AG09319 (cell line): ENCODE measurements around the gene TTC24.

Source experiments
- DNase-seq: peaks from one replicate; pipeline ENCODE4 v3.0.0-alpha.2; 2010; ENCODE audit warnings: low read depth; ENCODE audit errors: extremely low read depth
- CTCF ChIP-seq: IDR thresholded peaks from 2 replicates; pipeline ENCODE4 v1.5.1; 2011; ENCODE audit warnings: low read depth, mild to moderate bottlenecking, inconsistent platforms, low read length, moderate library complexity

Gene TTC24

GRCh38 chr1:156589546-156589945, 10.0 kb downstream of the TTC24 start:
- DNase-seq: no peak
- no peak for TF ChIP-seq CTCF

GRCh38 chr1:156590326-156591180, 11.0 kb downstream of the TTC24 start:
- no peak for DNase-seq
- TF ChIP-seq CTCF: no peak

- no peak for TF ChIP-seq CTCF
- DNase-seq: no peak
These were observed 11.6 kb downstream of the TTC24 start for GRCh38 chr1:156591181-156591431.

DNA sequence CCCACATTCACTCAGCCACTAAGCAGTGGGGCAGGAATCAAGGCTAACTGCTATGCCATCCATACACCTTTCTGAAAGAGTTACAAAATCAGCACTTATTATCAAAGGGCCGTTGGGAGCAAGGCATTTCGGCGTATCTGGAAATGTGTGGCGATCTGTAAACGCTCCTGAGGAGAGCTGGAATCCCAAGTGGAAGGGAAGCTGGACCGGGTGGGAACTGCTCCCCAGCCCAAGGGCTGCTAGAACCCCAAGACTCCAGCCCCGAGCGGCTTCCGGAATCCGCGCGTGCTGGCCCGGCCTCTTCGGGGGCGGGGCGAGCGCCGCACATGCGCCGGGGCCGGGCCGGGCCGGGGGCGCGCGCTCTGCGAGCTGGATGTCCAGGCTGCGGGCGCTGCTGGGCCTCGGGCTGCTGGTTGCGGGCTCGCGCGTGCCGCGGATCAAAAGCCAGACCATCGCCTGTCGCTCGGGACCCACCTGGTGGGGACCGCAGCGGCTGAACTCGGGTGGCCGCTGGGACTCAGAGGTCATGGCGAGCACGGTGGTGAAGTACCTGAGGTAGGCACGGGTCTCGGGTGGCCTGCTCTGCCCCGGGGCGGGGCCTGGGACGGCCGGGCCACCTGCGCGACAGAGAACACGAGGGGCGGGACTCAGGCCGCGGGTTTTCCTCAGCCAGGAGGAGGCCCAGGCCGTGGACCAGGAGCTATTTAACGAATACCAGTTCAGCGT, 12.1 kb downstream of the TTC24 start, which contains the start of gene NAXE:
Gene NAXE, plus strand, starts transcription at position 345 of the 726 bp plus-strand sequence. Its CDS starts 29 bp downstream, at position 374.
- TF ChIP-seq CTCF: no peak

DNA sequence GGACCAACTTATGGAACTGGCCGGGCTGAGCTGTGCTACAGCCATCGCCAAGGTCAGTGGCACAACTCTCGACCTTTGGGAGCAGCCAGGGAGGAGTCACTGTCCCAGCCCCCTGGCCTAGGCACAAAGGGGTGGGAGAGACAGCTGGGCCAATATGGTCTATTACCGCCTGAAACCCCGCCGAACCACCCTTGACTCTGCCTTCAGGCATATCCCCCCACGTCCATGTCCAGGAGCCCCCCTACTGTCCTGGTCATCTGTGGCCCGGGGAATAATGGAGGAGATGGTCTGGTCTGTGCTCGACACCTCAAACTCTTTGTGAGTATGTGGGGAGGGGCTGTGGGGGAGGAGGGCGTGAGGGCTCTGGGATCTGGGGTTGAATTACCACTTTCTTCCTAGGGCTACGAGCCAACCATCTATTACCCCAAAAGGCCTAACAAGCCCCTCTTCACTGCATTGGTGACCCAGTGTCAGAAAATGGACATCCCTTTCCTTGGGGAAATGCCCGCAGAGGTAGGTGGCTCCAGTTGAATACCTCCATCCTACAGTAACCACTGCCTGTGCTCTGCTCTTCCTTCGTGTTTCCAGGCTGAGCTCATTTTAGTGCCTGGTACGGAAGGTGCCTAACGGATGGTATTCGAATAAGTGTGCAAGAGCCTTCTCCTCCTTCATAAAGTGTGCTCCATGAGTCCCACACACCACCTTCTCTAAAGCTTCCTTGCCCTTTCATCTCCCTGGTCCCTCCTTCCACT, 12.8 kb downstream of the TTC24 start:
- DNase-seq: no peak
- no peak for TF ChIP-seq CTCF

More for the DNA sequence above, 12.1 kb downstream of the TTC24 start, which contains the start of gene NAXE:
- DNase-seq: no peak

DNA sequence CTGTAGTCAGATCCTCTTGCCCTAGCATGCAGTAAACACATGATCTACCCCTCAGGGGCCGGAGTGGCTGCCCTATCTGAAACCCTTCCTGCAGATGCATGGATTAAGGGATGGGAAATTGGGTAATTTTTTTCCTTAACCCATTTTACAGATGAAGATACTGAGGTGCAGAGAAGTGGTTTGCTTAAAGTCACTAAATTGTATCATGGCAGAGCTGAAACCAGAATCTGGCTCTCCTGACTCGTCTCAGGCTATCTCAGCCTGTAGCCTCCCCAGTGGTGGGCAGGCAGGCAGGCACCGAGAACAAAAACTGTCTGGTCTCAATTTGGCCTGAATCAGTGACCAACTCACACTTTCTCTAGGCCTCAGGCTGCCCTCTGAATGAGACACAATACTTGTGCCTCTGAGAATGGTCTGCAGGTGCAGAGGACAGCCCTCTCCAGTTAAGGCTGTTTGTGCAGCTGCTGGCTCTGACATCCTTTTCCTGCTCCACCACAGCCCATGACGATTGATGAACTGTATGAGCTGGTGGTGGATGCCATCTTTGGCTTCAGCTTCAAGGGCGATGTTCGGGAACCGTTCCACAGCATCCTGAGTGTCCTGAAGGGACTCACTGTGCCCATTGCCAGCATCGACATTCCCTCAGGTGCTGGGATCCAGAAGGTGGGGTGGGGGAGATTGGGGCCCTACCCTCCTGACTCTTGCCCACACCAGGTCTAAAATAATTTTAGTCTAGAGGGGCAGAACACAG, 13.6 kb downstream of the TTC24 start:
- DNase-seq: no peak
- no peak for TF ChIP-seq CTCF
